Panc1 (cell line): ENCODE data around the gene PREP. TPM values are rescaled to one million over a fixed set of nuclear protein-coding genes. Genes with fewer than 3 reads are reported as not detected.

ENCODE experiments used
- ATAC-seq: fragments of 200-7000 bp; cut with Tn5 transposase; 2 replicates; pipeline ENCODE4 v1.9.1; 2020; ENCODE audit warnings: mild to moderate bottlenecking, moderate library complexity
- BruUV-seq: library from RNA; stranded (reverse); fragments of 400-500 nt; replicated peaks from 2 replicates; lab custom pipeline; 2021; lab: Mats Ljungman, UMichigan
- CTCF ChIA-PET: fragments of 300-600 bp; sonication (Branson Sonifier 250); formaldehyde crosslinking; loops from one replicate; lab custom pipeline; 2022; ENCODE audit warnings: antibody characterized with exemption; lab: Charles Lee
- POLR2A ChIA-PET: fragments of 300-600 bp; sonication (Branson Sonifier 250); formaldehyde crosslinking; loops from one replicate; lab custom pipeline; 2022; ENCODE audit warnings: antibody characterized with exemption; lab: Charles Lee
- DNase-seq: peaks from one replicate; pipeline ENCODE4 v3.0.0-alpha.2; 2010; ENCODE audit warnings: low read depth, low spot score
- H3K27ac ChIP-seq: 2 replicates; pipeline ENCODE4 v1.5.1; 2011; ENCODE audit warnings: mild to moderate bottlenecking, low read length, inconsistent platforms
- H3K27me3 ChIP-seq: fragments of 200-500 bp; sonication (Bioruptor generic); 2 replicates; pipeline ENCODE4 v1.6.0; 2014; ENCODE audit warnings: low read length, inconsistent platforms; ENCODE audit not compliant: control insufficient read depth, insufficient read depth
- H3K36me3 ChIP-seq: fragments of 200-500 bp; sonication (Bioruptor generic); 2 replicates; pipeline ENCODE4 v1.5.1; 2014; ENCODE audit warnings: inconsistent platforms, mild to moderate bottlenecking, low read length, moderate library complexity; ENCODE audit not compliant: control insufficient read depth, insufficient read depth
- H3K4me1 ChIP-seq: 2 replicates; pipeline ENCODE4 v1.5.1; 2011; ENCODE audit warnings: inconsistent platforms, mild to moderate bottlenecking, low read length, moderate library complexity; ENCODE audit not compliant: control insufficient read depth, insufficient read depth
- H3K4me3 ChIP-seq, 2 experiments: 2 replicates each; pipeline ENCODE4 v1.5.1; 2011 to 2012; ENCODE audit warnings: low read depth in 2 of 2, low read length in 2 of 2, mild to moderate bottlenecking in 2 of 2, inconsistent platforms in 1 of 2, moderate library complexity in 1 of 2
- H3K9me3 ChIP-seq: fragments of 200-500 bp; sonication (Bioruptor generic); 2 replicates; pipeline ENCODE4 v1.5.1; 2014; ENCODE audit warnings: low read depth, mild to moderate bottlenecking, inconsistent platforms, low read length, moderate library complexity; ENCODE audit not compliant: control insufficient read depth, insufficient read depth
- CTCF ChIP-seq: fragments of 450-650 bp; IDR thresholded peaks from 2 replicates; pipeline ENCODE4 v1.5.1; 2017; ENCODE audit warnings: mild to moderate bottlenecking
- POLR2AphosphoS5 ChIP-seq: IDR thresholded peaks from 2 replicates; pipeline ENCODE4 v1.6.1; 2012; ENCODE audit warnings: mild to moderate bottlenecking, low read depth, low read length, moderate library complexity
- REST ChIP-seq, 2 experiments: IDR thresholded peaks; 2 replicates each; pipeline ENCODE4 v1.6.1; 2011 to 2012; ENCODE audit warnings: low read depth in 2 of 2, control low read depth in 1 of 2, low read length in 1 of 2, mild to moderate bottlenecking in 1 of 2, moderate library complexity in 1 of 2; ENCODE audit not compliant: insufficient read depth in 1 of 2
- SIN3A ChIP-seq: IDR thresholded peaks from 2 replicates; pipeline ENCODE4 v1.6.1; 2012; ENCODE audit warnings: low read depth, mild to moderate bottlenecking, low read length, moderate library complexity, borderline replicate concordance; ENCODE audit not compliant: insufficient read depth
- TCF7L2 ChIP-seq: IDR thresholded peaks from 2 replicates; pipeline ENCODE4 v1.6.1; 2011; ENCODE audit warnings: mild to moderate bottlenecking, low read depth, low read length, inconsistent platforms
- in situ Hi-C: cut with HindIII; loops from 2 replicates; pipeline ENCODE4 v1.10.0; 2016; ENCODE audit warnings: low sequenced_read_pairs, low pct_unique_long_range_greater_than_20kb
- intact Hi-C: fragments of 100-400 bp; cut with micrococcal nuclease; formaldehyde crosslinking; loops from one replicate; pipeline ENCODE4 v1.10.0; 2022; ENCODE audit not compliant: unreplicated experiment
- total RNA-seq: library from RNA; stranded (reverse); gene quantifications from one replicate; pipeline ENCODE4 v1.2.1, GENCODE V29; 2021; ENCODE audit not compliant: unreplicated experiment

PREP gene
- total RNA-seq, 1 experiment from 2014 or later: 50.4 TPM

GRCh38 chr6:105384004-105384403, 18.9 kb downstream of the PREP start:
- H3K27me3 ChIP-seq: no peaks in the 10 kb centered on the region
- in situ Hi-C loops (no loop called here), intact Hi-C loops (no loop called here)

GRCh38 chr6:105382958-105383357, 19.9 kb downstream of the PREP start:
- CTCF ChIA-PET: no interaction called here
- POLR2A ChIA-PET: no interaction called here
- Histone ChIP-seq H3K27me3 (no peaks in the 10 kb centered on the region), H3K27ac (no peak overlapping the region), H3K9me3 (no peaks in the 10 kb centered on the region), H3K36me3 (0 out of 2 replicates have a peak, but pooled peaks cover 3% of the 10 kb centered on the region), H3K4me1 (0 out of 2 replicates have a peak, but pooled peaks cover 4% of the 10 kb centered on the region), H3K4me3 (no peak overlapping the region)
- in situ Hi-C loops: no loop called here
- ATAC-seq (no peak), DNase-seq (no peak)
- no TSS peak for BruUV-seq
- intact Hi-C loops: no loop called here
- no peak for TF ChIP-seq CTCF
- TF ChIP-seq SIN3A: no peak
- TF ChIP-seq TCF7L2: no peak
- TF ChIP-seq POLR2AphosphoS5: no peak
- no peak for TF ChIP-seq REST (IDR thresholded peaks at IDR 0.05; ENCODE audit: insufficient read depth in 1 of 2, low read depth in 2 of 2, low read length in 1 of 2)

More at GRCh38 chr6:105384004-105384403, 18.9 kb downstream of the PREP start:
- no peak for TF ChIP-seq REST (IDR thresholded peaks at IDR 0.05; ENCODE audit: insufficient read depth in 1 of 2, low read depth in 2 of 2, low read length in 1 of 2)
- no peak for TF ChIP-seq TCF7L2
- no peak for TF ChIP-seq CTCF
- TF ChIP-seq POLR2AphosphoS5: no peak
- no peak for TF ChIP-seq SIN3A
- DNase-seq (no peak), ATAC-seq (peak; percentile 50; the same call in 1 of the 2 replicates)
- POLR2A ChIA-PET: no interaction called here
- CTCF ChIA-PET: no interaction called here
- no peak overlapping the region for H3K4me3 ChIP-seq
- H3K4me1 ChIP-seq: 0 out of 2 replicates have a peak, but pooled peaks cover 4% of the 10 kb centered on the region
- 0 out of 2 replicates have a peak, but pooled peaks cover 3% of the 10 kb centered on the region for H3K36me3 ChIP-seq
- H3K27ac ChIP-seq: no peak overlapping the region
- no TSS peak for BruUV-seq
- H3K9me3 ChIP-seq: no peaks in the 10 kb centered on the region
